H1 (cell line): ENCODE data around the gene NPY5R. TPM values are rescaled to one million over a fixed set of nuclear protein-coding genes. Genes with fewer than 3 reads are reported as not detected.

Source experiments
- CTCF ChIA-PET: fragments of 300-600 bp; sonication (Branson Sonifier 250); formaldehyde crosslinking; loops from one replicate; lab custom pipeline; 2021; ENCODE audit not compliant: partially characterized antibody; lab: Charles Lee
- POLR2A ChIA-PET: fragments of 300-600 bp; sonication (Branson Sonifier 250); formaldehyde crosslinking; loops from one replicate; lab custom pipeline; 2021; ENCODE audit warnings: inconsistent platforms; ENCODE audit not compliant: partially characterized antibody; lab: Charles Lee
- DNase-seq, 2 experiments: peaks; one replicate each; pipeline versions ENCODE4 v3.0.0 to v3.0.0-alpha.2; 2010 to 2022; ENCODE audit warnings: low spot score in 2 of 2, low read depth in 1 of 2, mixed read lengths in 1 of 2
- FAIRE-seq: peaks from 2 replicates; lab custom pipeline; 2011; peaks lifted over from hg19 to GRCh38; lab: Jason Lieb, UNC
- H2AFZ ChIP-seq: 2 replicates; pipeline ENCODE4 v1.8.1; 2012; ENCODE audit warnings: low read length, inconsistent platforms
- H2AK5ac ChIP-seq: 2 replicates; pipeline ENCODE4 v1.6.1; 2013; ENCODE audit warnings: low read depth, low read length
- H2BK120ac ChIP-seq: replicated peaks from 2 replicates; pipeline ENCODE3; 2013; ENCODE audit warnings: low read depth, low read length, inconsistent platforms
- H2BK12ac ChIP-seq: 2 replicates; pipeline ENCODE4 v1.6.1; 2013; ENCODE audit warnings: low read depth, low read length
- H2BK15ac ChIP-seq: 2 replicates; pipeline ENCODE4 v1.6.1; 2013; ENCODE audit warnings: low read length
- H2BK20ac ChIP-seq: 2 replicates; pipeline ENCODE4 v1.6.1; 2013; ENCODE audit warnings: low read length
- H2BK5ac ChIP-seq: 2 replicates; pipeline ENCODE4 v1.6.1; 2013; ENCODE audit warnings: low read depth, low read length
- H3K14ac ChIP-seq: 2 replicates; pipeline ENCODE4 v1.6.1; 2013; ENCODE audit warnings: inconsistent platforms; ENCODE audit not compliant: insufficient read length
- H3K18ac ChIP-seq: 2 replicates; pipeline ENCODE4 v1.6.1; 2013; ENCODE audit warnings: low read length; ENCODE audit errors: extremely low read depth
- H3K23ac ChIP-seq: 2 replicates; pipeline ENCODE4 v1.6.1; 2013; ENCODE audit warnings: inconsistent platforms; ENCODE audit not compliant: insufficient read length
- H3K23me2 ChIP-seq: 2 replicates; pipeline ENCODE4 v1.6.1; 2013; ENCODE audit warnings: low read depth, low read length
- H3K27ac ChIP-seq: 2 replicates; pipeline ENCODE4 v1.6.1; 2011; ENCODE audit warnings: low read depth, low read length, inconsistent platforms
- H3K27me3 ChIP-seq, 4 experiments: replicated peaks in 1 of 4; 1 replicate in 1 of 4; 2 replicates in 3 of 4; pipeline versions ENCODE4 v1.6.1 to v1.8.1; 2011 to 2013; ENCODE audit warnings: low read length in 3 of 4, mild to moderate bottlenecking in 3 of 4, inconsistent platforms in 2 of 4, mixed read lengths in 2 of 4, moderate library complexity in 1 of 4; ENCODE audit not compliant: control insufficient read depth in 3 of 4, insufficient read depth in 3 of 4; ENCODE audit errors: extremely low read depth in 1 of 4
- H3K36me3 ChIP-seq, 4 experiments: 2 replicates each; pipeline versions ENCODE4 v1.6.1 to v1.8.1; 2011 to 2013; ENCODE audit warnings: mild to moderate bottlenecking in 4 of 4, low read length in 3 of 4, moderate library complexity in 2 of 4, control low read depth in 1 of 4, inconsistent platforms in 1 of 4; ENCODE audit not compliant: insufficient read depth in 4 of 4, control insufficient read depth in 2 of 4
- H3K4ac ChIP-seq: replicated peaks from 2 replicates; pipeline ENCODE3; 2013; ENCODE audit warnings: low read length, low read depth, mixed read lengths, inconsistent platforms; ENCODE audit not compliant: insufficient read length
- H3K4me1 ChIP-seq, 4 experiments: replicated peaks in 1 of 4; 1 replicate in 1 of 4; 2 replicates in 3 of 4; pipeline versions ENCODE4 v1.6.1 to v1.8.1; 2011 to 2013; ENCODE audit warnings: low read length in 3 of 4, inconsistent platforms in 2 of 4, mixed read lengths in 1 of 4; ENCODE audit not compliant: insufficient read depth in 4 of 4, control insufficient read depth in 3 of 4
- H3K4me2 ChIP-seq, 2 experiments: 2 replicates each; pipeline versions ENCODE4 v1.6.1 to v1.8.1; 2011 to 2013; ENCODE audit warnings: low read depth in 2 of 2, low read length in 2 of 2, control low read depth in 1 of 2, inconsistent platforms in 1 of 2, mild to moderate bottlenecking in 1 of 2; ENCODE audit not compliant: insufficient read depth in 1 of 2
- H3K4me3 ChIP-seq, 4 experiments: fragments of 200-600, 300-600 bp in 1 of 4; sonication (generic), shearing (Covaris generic), sonication (Bioruptor Twin) in 1 of 4; 2 replicates each; pipeline versions ENCODE4 v1.5.1 to v1.8.1; 2011 to 2016; ENCODE audit warnings: low read length in 4 of 4, low read depth in 3 of 4, control low read depth in 2 of 4, inconsistent platforms in 2 of 4, mild to moderate bottlenecking in 2 of 4, mixed read lengths in 1 of 4, moderate library complexity in 1 of 4; ENCODE audit not compliant: insufficient read depth in 2 of 4; ENCODE audit errors: extremely low read depth in 1 of 4
- H3K56ac ChIP-seq: replicated peaks from 2 replicates; pipeline ENCODE3; 2013; ENCODE audit warnings: low read depth, mild to moderate bottlenecking, mixed read lengths, low read length, inconsistent platforms; ENCODE audit not compliant: insufficient read length
- H3K79me1 ChIP-seq: 2 replicates; pipeline ENCODE4 v1.6.1; 2013; ENCODE audit warnings: low read depth, low read length, control low read depth
- H3K79me2 ChIP-seq, 2 experiments: 2 replicates each; pipeline versions ENCODE4 v1.6.1 to v1.8.1; 2012 to 2013; ENCODE audit warnings: low read length in 2 of 2, mild to moderate bottlenecking in 2 of 2, inconsistent platforms in 1 of 2; ENCODE audit not compliant: insufficient read depth in 2 of 2, control insufficient read depth in 1 of 2
- H3K9ac ChIP-seq, 4 experiments: replicated peaks in 1 of 4; 1 replicate in 1 of 4; 2 replicates in 3 of 4; pipeline versions ENCODE4 v1.6.1 to v1.8.1; 2011 to 2013; ENCODE audit warnings: low read depth in 3 of 4, low read length in 3 of 4, control low read depth in 2 of 4, mild to moderate bottlenecking in 2 of 4, moderate library complexity in 2 of 4, inconsistent platforms in 1 of 4; ENCODE audit errors: extremely low read depth in 1 of 4
- H3K9me3 ChIP-seq, 2 experiments: 2 replicates each; pipeline versions ENCODE4 v1.6.1 to v1.8.1; 2012 to 2013; ENCODE audit warnings: mild to moderate bottlenecking in 2 of 2, moderate library complexity in 2 of 2, control low read depth in 1 of 2, inconsistent platforms in 1 of 2, low read depth in 1 of 2, low read length in 1 of 2, mixed read lengths in 1 of 2; ENCODE audit not compliant: insufficient read depth in 2 of 2
- H4K20me1 ChIP-seq, 2 experiments: replicated peaks in 1 of 2; 2 replicates each; pipeline versions ENCODE3 to v1.8.1; 2011 to 2013; ENCODE audit warnings: inconsistent platforms in 2 of 2, low read length in 2 of 2, mild to moderate bottlenecking in 1 of 2; ENCODE audit not compliant: insufficient read depth in 2 of 2, control insufficient read depth in 1 of 2
- H4K5ac ChIP-seq: 2 replicates; pipeline ENCODE4 v1.6.1; 2013; ENCODE audit warnings: low read length, low read depth, mixed read lengths, inconsistent platforms; ENCODE audit not compliant: insufficient read length
- H4K8ac ChIP-seq: 2 replicates; pipeline ENCODE4 v1.8.0; 2013; ENCODE audit warnings: mild to moderate bottlenecking, moderate library complexity, low read length, inconsistent platforms; ENCODE audit not compliant: insufficient read depth; ENCODE audit errors: extremely low read depth
- H4K91ac ChIP-seq: replicated peaks from 2 replicates; pipeline ENCODE3; 2013; ENCODE audit warnings: low read length, mixed read lengths, inconsistent platforms; ENCODE audit not compliant: insufficient read length
- ATF2 ChIP-seq: IDR thresholded peaks from 2 replicates; pipeline ENCODE4 v1.6.1; 2012; ENCODE audit warnings: low read length, inconsistent platforms
- ATF3 ChIP-seq: IDR thresholded peaks from 2 replicates; pipeline ENCODE4 v1.6.1; 2011; ENCODE audit warnings: low read depth, mild to moderate bottlenecking, low read length; ENCODE audit not compliant: insufficient read depth
- BCL11A ChIP-seq, 2 experiments: IDR thresholded peaks; one replicate each; pipeline ENCODE4 v1.6.1; 2011; ENCODE audit warnings: low read depth in 2 of 2, low read length in 2 of 2, mild to moderate bottlenecking in 2 of 2
- BRCA1 ChIP-seq: IDR thresholded peaks from 2 replicates; pipeline ENCODE4 v1.6.1; 2012; ENCODE audit warnings: low read depth, low read length, improper control_type of control experiment
- E2F6 ChIP-seq: IDR thresholded peaks from 2 replicates; pipeline ENCODE4 v1.6.1; 2012; ENCODE audit warnings: inconsistent platforms
- HDAC2 ChIP-seq, 2 experiments: fragments of 300-600 bp in 1 of 2; sonication (generic) in 1 of 2; IDR thresholded peaks; 2 replicates each; pipeline ENCODE4 v1.6.1; 2011 to 2012; ENCODE audit warnings: low read depth in 2 of 2, low read length in 2 of 2, mild to moderate bottlenecking in 2 of 2, moderate library complexity in 2 of 2, borderline replicate concordance in 1 of 2, inconsistent platforms in 1 of 2
- HDAC6 ChIP-seq: IDR thresholded peaks from one replicate; pipeline ENCODE4 v1.7.1; 2012; ENCODE audit warnings: low read depth, mild to moderate bottlenecking, inconsistent platforms, low read length, moderate library complexity
- JUND ChIP-seq: IDR thresholded peaks from 2 replicates; pipeline ENCODE4 v1.6.1; 2011; ENCODE audit warnings: mild to moderate bottlenecking, improper control_type of control experiment, low read length
- KDM4A ChIP-seq: IDR thresholded peaks from one replicate; pipeline ENCODE4 v1.7.1; 2012; ENCODE audit warnings: low read depth, mild to moderate bottlenecking, moderate library complexity, low read length, inconsistent platforms; ENCODE audit not compliant: severe bottlenecking
- POLR2A ChIP-seq, 2 experiments: IDR thresholded peaks; 1 replicate in 1 of 2; 2 replicates in 1 of 2; pipeline ENCODE4 v1.6.1; 2011; ENCODE audit warnings: low read depth in 2 of 2, low read length in 2 of 2, mild to moderate bottlenecking in 2 of 2; ENCODE audit errors: control extremely low read depth in 1 of 2
- SIX5 ChIP-seq: IDR thresholded peaks from 2 replicates; pipeline ENCODE4 v1.6.1; 2011; ENCODE audit warnings: mild to moderate bottlenecking, low read depth, low read length
- SP1 ChIP-seq: IDR thresholded peaks from 2 replicates; pipeline ENCODE4 v1.6.1; 2011; ENCODE audit warnings: low read depth, low read length
- TAF1 ChIP-seq: IDR thresholded peaks from 2 replicates; pipeline ENCODE4 v1.6.1; 2011; ENCODE audit warnings: mild to moderate bottlenecking, low read depth, low read length
- TCF12 ChIP-seq: IDR thresholded peaks from 2 replicates; pipeline ENCODE4 v1.6.1; 2011; ENCODE audit warnings: low read depth, mild to moderate bottlenecking, low read length
- polyA plus RNA-seq, 7 experiments: library from polyadenylated mRNA; depleted of rRNA in 3 of 7; stranded (reverse) in 5 of 7; unstranded in 2 of 7; fragments of >200 nt in 5 of 7; fragments of 200-250 nt in 2 of 7; gene quantifications; 1 replicate in 5 of 7; 2 replicates in 1 of 7; 4 replicates in 1 of 7; pipeline versions ENCODE4 v1.2.1 to v1.2.3, GENCODE V29; 2011 to 2013; ENCODE audit warnings: missing spikeins in 2 of 7, mixed read lengths in 2 of 7
- total RNA-seq: library from RNA; stranded (reverse); fragmentation: NEBNext Ultra II Directional; extraction: Animal tissue kit (Norgen Biotek cat#: 25700); gene quantifications from 2 replicates; pipeline ENCODE4 v1.2.1, GENCODE V29; 2021

NPY5R gene
- total and polyA plus RNA-seq, 2 of the 8 experiments (the other 6 are each of a cell fraction or from before 2014, with no cell fraction given) = 1.5 to 1.9 TPM

- Histone ChIP-seq H3K27ac (no peak overlapping the region), H3K4me1 (no peaks in the 10 kb centered on the region), H3K9ac (no peak overlapping the region), H3K79me1 (no peaks in the 10 kb centered on the region), H3K4me3 (no peak overlapping the region), H2BK120ac (no peak overlapping the region), H3K79me2 (no peaks in the 10 kb centered on the region), H4K5ac (no peak overlapping the region), H2BK5ac (no peak overlapping the region), H3K36me3 (no peaks in the 10 kb centered on the region), H2BK15ac (no peak overlapping the region), H4K20me1 (no peaks in the 10 kb centered on the region), H3K4ac (no peak overlapping the region), H3K23me2 (no peaks in the 10 kb centered on the region; the same call in 1 of the 2 replicates), H4K91ac (no peak overlapping the region), H2BK12ac (no peak overlapping the region), H2AK5ac (no peak overlapping the region), H3K56ac (no peak overlapping the region), H3K23ac (no peak overlapping the region), H2BK20ac (no peak overlapping the region), H3K4me2 (no peak overlapping the region), H3K18ac (no peak overlapping the region), H3K14ac (no peak overlapping the region), H3K9me3 (no peaks in the 10 kb centered on the region), H3K27me3 (no peaks in the 10 kb centered on the region), H4K8ac (no peak overlapping the region), H2AFZ (no peak overlapping the region)
- CTCF ChIA-PET = no interaction called here
- DNase-seq (no peak), FAIRE-seq (no peak)
- POLR2A ChIA-PET = no interaction called here
- no peak for TF ChIP-seq POLR2A (IDR thresholded peaks at IDR 0.05; ENCODE audit: control extremely low read depth in 1 of 2, low read depth in 2 of 2, low read length in 2 of 2)
- TF ChIP-seq BRCA1 = no peak
- TF ChIP-seq SIX5 = no peak
- TF ChIP-seq E2F6 = no peak
- no peak for TF ChIP-seq KDM4A
- no peak for TF ChIP-seq HDAC6
- TF ChIP-seq ATF2 = no peak
- TF ChIP-seq SP1 = no peak
- TF ChIP-seq ATF3 = no peak
- no peak for TF ChIP-seq TAF1
- TF ChIP-seq JUND = no peak
- TF ChIP-seq HDAC2 (IDR thresholded peaks at IDR 0.05; ENCODE audit: borderline replicate concordance in 1 of 2, low read depth in 2 of 2, low read length in 2 of 2) = no peak
- no peak for TF ChIP-seq TCF12
- TF ChIP-seq BCL11A (IDR thresholded peaks at IDR 0.05; ENCODE audit: low read depth in 2 of 2, low read length in 2 of 2) = no peak
These were observed 41.2 kb downstream of the NPY5R start for GRCh38 chr4:163384926-163385325.
